ENCODE data around the gene ITGAD. TPM values are rescaled to one million over a fixed set of nuclear protein-coding genes. Genes with fewer than 3 reads are reported as not detected.
"Not testable (repeated sequence)": the region's sequence is repeated elsewhere in the genome, so short reads cannot be mapped to it uniquely, and the experiment has no call there.

Gene ITGAD
- polyA plus RNA-seq, 3 donors = 0.04 TPM; not detected in 2

- 96% methylated on average over 39 of the region's 44 CpGs for WGBS (ENCODE audit: insufficient coverage)
- Histone ChIP-seq H4K20me1 (ENCODE audit: insufficient read depth, low read length) (no peaks in the 10 kb centered on the region), H2AFZ (ENCODE audit: insufficient read depth, low read depth, low read length, poor library complexity, severe bottlenecking) (no peak overlapping the region), H3K9me3 (replicated peaks in 1 of 2; ENCODE audit: control insufficient read depth in 1 of 2, insufficient read depth in 1 of 2, low read length in 2 of 2) (no peaks in the 10 kb centered on the region), H3K36me3 (replicated peaks in 1 of 2; ENCODE audit: control insufficient read depth in 1 of 2, insufficient read depth in 2 of 2, low read length in 2 of 2) (no peaks in the 10 kb centered on the region), H3K79me2 (ENCODE audit: insufficient read depth, low read length) (no peaks in the 10 kb centered on the region), H3K4me1 (ENCODE audit: control insufficient read depth in 1 of 2, insufficient read depth in 2 of 2, low read length in 2 of 2) (no peaks in the 10 kb centered on the region), H3K27me3 (ENCODE audit: control insufficient read depth in 2 of 2, insufficient read depth in 2 of 2, low read length in 2 of 2) (no peaks in the 10 kb centered on the region), H3K27ac (ENCODE audit: low read depth in 1 of 2, low read length in 2 of 2) (no peak overlapping the region), H3K4me3 (replicated peaks in 1 of 3; ENCODE audit: low read depth in 2 of 3, low read length in 3 of 3) (no peak overlapping the region), H3K9ac (ENCODE audit: insufficient read depth, low read length, poor library complexity, severe bottlenecking) (no peak overlapping the region), H3K4me2 (replicated peaks; ENCODE audit: extremely low read depth, low read length, poor library complexity, severe bottlenecking) (no peak overlapping the region)
- peaks cover 0 to 2% (median 0%) of the 10 kb centered on the region in 3 donors for H3K27me3 Mint-ChIP-seq (ENCODE audit: low read depth in 3 of 3)
- no peak overlapping the region for H3K4me3 Mint-ChIP-seq
- intact Hi-C loops (cut with micrococcal nuclease) = no loop called here
- DNase-seq = no peak
- peaks cover 0 to 2% (median 0%) of the 10 kb centered on the region in 7 donors for H3K9me3 Mint-ChIP-seq
- TF ChIP-seq CTCF (IDR thresholded peaks at IDR 0.05) = no peak
- H3K27ac Mint-ChIP-seq = no peak overlapping the region
- H3K4me1 Mint-ChIP-seq = no peaks in the 10 kb centered on the region
- H3K36me3 Mint-ChIP-seq = no peaks in the 10 kb centered on the region
Observed at GRCh38 chr16:31436221-31437045, 43.3 kb downstream of the ITGAD start.

GRCh38 chr16:31438414-31438813 is 45.3 kb downstream of the ITGAD start:
- intact Hi-C loops (cut with micrococcal nuclease) = no loop called here
- Histone ChIP-seq H3K79me2 (ENCODE audit: insufficient read depth, low read length) (no peaks in the 10 kb centered on the region), H3K9ac (ENCODE audit: insufficient read depth, low read length, poor library complexity, severe bottlenecking) (no peak overlapping the region), H3K36me3 (replicated peaks in 1 of 2; ENCODE audit: control insufficient read depth in 1 of 2, insufficient read depth in 2 of 2, low read length in 2 of 2) (no peaks in the 10 kb centered on the region), H3K4me2 (replicated peaks; ENCODE audit: extremely low read depth, low read length, poor library complexity, severe bottlenecking) (no peak overlapping the region), H3K27ac (ENCODE audit: low read depth in 1 of 2, low read length in 2 of 2) (no peak overlapping the region), H3K4me1 (ENCODE audit: control insufficient read depth in 1 of 2, insufficient read depth in 2 of 2, low read length in 2 of 2) (peaks cover 0 to 4% of the 10 kb centered on the region in 2 donors), H4K20me1 (ENCODE audit: insufficient read depth, low read length) (no peaks in the 10 kb centered on the region), H3K27me3 (ENCODE audit: control insufficient read depth in 2 of 2, insufficient read depth in 2 of 2, low read length in 2 of 2) (no peaks in the 10 kb centered on the region), H3K4me3 (replicated peaks in 1 of 3; ENCODE audit: low read depth in 2 of 3, low read length in 3 of 3) (no peak overlapping the region), H2AFZ (ENCODE audit: insufficient read depth, low read depth, low read length, poor library complexity, severe bottlenecking) (no peak overlapping the region), H3K9me3 (replicated peaks in 1 of 2; ENCODE audit: control insufficient read depth in 1 of 2, insufficient read depth in 1 of 2, low read length in 2 of 2) (no peaks in the 10 kb centered on the region)
- TF ChIP-seq CTCF (IDR thresholded peaks at IDR 0.05) = no peak
- H3K27ac Mint-ChIP-seq = no peak overlapping the region
- peaks cover 0 to 6% (median 4%) of the 10 kb centered on the region in 3 donors for H3K27me3 Mint-ChIP-seq (ENCODE audit: low read depth in 3 of 3)
- H3K4me3 Mint-ChIP-seq = no peak overlapping the region
- DNase-seq = no peak
- WGBS (ENCODE audit: insufficient coverage) = 91% methylated on average over 2 of the region's 2 CpGs
- peaks cover 0 to 5% (median 0%) of the 10 kb centered on the region in 7 donors for H3K9me3 Mint-ChIP-seq
- H3K36me3 Mint-ChIP-seq = no peaks in the 10 kb centered on the region
- peaks cover 6% of the 10 kb centered on the region for H3K4me1 Mint-ChIP-seq

- H3K9me3 ChIP-seq (replicated peaks in 1 of 2; ENCODE audit: control insufficient read depth in 1 of 2, insufficient read depth in 1 of 2, low read length in 2 of 2); DNase-seq; H3K27ac Mint-ChIP-seq; H2AFZ ChIP-seq (ENCODE audit: insufficient read depth, low read depth, low read length, poor library complexity, severe bottlenecking); H3K36me3 Mint-ChIP-seq; H3K36me3 ChIP-seq (replicated peaks in 1 of 2; ENCODE audit: control insufficient read depth in 1 of 2, insufficient read depth in 2 of 2, low read length in 2 of 2); H3K27ac ChIP-seq (ENCODE audit: low read depth in 1 of 2, low read length in 2 of 2); H4K20me1 ChIP-seq (ENCODE audit: insufficient read depth, low read length); H3K9me3 Mint-ChIP-seq; intact Hi-C loops (cut with micrococcal nuclease); H3K4me2 ChIP-seq (replicated peaks; ENCODE audit: extremely low read depth, low read length, poor library complexity, severe bottlenecking); H3K9ac ChIP-seq (ENCODE audit: insufficient read depth, low read length, poor library complexity, severe bottlenecking); H3K4me1 Mint-ChIP-seq; H3K27me3 Mint-ChIP-seq (ENCODE audit: low read depth in 3 of 3); H3K27me3 ChIP-seq (ENCODE audit: control insufficient read depth in 2 of 2, insufficient read depth in 2 of 2, low read length in 2 of 2); H3K4me3 Mint-ChIP-seq; H3K4me3 ChIP-seq (replicated peaks in 1 of 3; ENCODE audit: low read depth in 2 of 3, low read length in 3 of 3); H3K79me2 ChIP-seq (ENCODE audit: insufficient read depth, low read length); H3K4me1 ChIP-seq (ENCODE audit: control insufficient read depth in 1 of 2, insufficient read depth in 2 of 2, low read length in 2 of 2): not testable (repeated sequence)
- no CpG with 5 or more reads among the region's 4 CpGs for WGBS (ENCODE audit: insufficient coverage)
Observed at GRCh38 chr16:31439023-31439422, 45.9 kb downstream of the ITGAD start.

All from CD14-positive monocyte (primary cell).